PC-9 (cell line): ENCODE measurements around the gene PAK6.

Experiments used
- EZH2 ChIP-seq: fragments of 200-600 bp; sonication (generic); IDR thresholded peaks from 2 replicates; pipeline ENCODE4 v1.8.0; 2017; ENCODE audit warnings: antibody characterized with exemption, low read depth
- TF ChIP-seq, protein P1 (sequence below): fragments of 200-600 bp; sonication (generic); conservative IDR thresholded peaks from 2 replicates; pipeline ENCODE4 v1.6.1; 2017; ENCODE audit warnings: mixed run types, antibody characterized with exemption, mild to moderate bottlenecking, moderate library complexity

- TF ChIP-seq EZH2: no peak
- TF ChIP-seq, protein P1, sequence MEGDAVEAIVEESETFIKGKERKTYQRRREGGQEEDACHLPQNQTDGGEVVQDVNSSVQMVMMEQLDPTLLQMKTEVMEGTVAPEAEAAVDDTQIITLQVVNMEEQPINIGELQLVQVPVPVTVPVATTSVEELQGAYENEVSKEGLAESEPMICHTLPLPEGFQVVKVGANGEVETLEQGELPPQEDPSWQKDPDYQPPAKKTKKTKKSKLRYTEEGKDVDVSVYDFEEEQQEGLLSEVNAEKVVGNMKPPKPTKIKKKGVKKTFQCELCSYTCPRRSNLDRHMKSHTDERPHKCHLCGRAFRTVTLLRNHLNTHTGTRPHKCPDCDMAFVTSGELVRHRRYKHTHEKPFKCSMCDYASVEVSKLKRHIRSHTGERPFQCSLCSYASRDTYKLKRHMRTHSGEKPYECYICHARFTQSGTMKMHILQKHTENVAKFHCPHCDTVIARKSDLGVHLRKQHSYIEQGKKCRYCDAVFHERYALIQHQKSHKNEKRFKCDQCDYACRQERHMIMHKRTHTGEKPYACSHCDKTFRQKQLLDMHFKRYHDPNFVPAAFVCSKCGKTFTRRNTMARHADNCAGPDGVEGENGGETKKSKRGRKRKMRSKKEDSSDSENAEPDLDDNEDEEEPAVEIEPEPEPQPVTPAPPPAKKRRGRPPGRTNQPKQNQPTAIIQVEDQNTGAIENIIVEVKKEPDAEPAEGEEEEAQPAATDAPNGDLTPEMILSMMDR: no peak
Measured at GRCh38 chr15:40309344-40309862, 70.5 kb downstream of the PAK6 start.
